GM12874 (cell line): ENCODE results near the gene PALB2.

Experiments used
- TF ChIP-seq, protein P1 (sequence below): IDR thresholded peaks from 2 replicates; pipeline ENCODE4 v1.5.1; 2011; ENCODE audit warnings: low read depth, mild to moderate bottlenecking, control low read depth, low read length, moderate library complexity; ENCODE audit not compliant: insufficient read depth

The PALB2 gene

GRCh38 chr16:23554536-23554935, 86.6 kb downstream of the PALB2 start:
- TF ChIP-seq, protein P1, sequence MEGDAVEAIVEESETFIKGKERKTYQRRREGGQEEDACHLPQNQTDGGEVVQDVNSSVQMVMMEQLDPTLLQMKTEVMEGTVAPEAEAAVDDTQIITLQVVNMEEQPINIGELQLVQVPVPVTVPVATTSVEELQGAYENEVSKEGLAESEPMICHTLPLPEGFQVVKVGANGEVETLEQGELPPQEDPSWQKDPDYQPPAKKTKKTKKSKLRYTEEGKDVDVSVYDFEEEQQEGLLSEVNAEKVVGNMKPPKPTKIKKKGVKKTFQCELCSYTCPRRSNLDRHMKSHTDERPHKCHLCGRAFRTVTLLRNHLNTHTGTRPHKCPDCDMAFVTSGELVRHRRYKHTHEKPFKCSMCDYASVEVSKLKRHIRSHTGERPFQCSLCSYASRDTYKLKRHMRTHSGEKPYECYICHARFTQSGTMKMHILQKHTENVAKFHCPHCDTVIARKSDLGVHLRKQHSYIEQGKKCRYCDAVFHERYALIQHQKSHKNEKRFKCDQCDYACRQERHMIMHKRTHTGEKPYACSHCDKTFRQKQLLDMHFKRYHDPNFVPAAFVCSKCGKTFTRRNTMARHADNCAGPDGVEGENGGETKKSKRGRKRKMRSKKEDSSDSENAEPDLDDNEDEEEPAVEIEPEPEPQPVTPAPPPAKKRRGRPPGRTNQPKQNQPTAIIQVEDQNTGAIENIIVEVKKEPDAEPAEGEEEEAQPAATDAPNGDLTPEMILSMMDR: no peak
